NCI-H1417 treated with DMSO at 0.1 percent for 48 hours (cell line): ENCODE data around the gene CFAP206.

Source experiments
- DNase-seq: peaks from one replicate; lab custom pipeline; 2025; lab: John Stamatoyannopoulos, UW

The CFAP206 gene, protein sequence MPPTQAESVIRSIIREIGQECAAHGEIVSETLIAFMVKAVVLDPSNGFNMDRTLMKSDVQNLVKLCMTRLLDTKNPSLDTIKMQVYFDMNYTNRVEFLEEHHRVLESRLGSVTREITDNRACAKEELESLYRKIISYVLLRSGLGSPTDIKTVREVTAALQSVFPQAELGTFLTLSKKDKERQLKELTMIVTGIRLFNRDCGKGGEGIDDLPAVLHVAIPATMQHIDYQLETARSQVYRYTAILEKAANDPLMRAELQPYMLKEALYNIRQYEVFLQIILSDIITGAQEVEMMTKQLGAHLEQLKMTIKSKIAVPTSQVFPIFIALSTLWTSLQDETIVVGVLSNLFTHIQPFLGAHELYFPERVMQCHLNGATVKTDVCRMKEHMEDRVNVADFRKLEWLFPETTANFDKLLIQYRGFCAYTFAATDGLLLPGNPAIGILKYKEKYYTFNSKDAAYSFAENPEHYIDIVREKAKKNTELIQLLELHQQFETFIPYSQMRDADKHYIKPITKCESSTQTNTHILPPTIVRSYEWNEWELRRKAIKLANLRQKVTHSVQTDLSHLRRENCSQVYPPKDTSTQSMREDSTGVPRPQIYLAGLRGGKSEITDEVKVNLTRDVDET

DNA sequence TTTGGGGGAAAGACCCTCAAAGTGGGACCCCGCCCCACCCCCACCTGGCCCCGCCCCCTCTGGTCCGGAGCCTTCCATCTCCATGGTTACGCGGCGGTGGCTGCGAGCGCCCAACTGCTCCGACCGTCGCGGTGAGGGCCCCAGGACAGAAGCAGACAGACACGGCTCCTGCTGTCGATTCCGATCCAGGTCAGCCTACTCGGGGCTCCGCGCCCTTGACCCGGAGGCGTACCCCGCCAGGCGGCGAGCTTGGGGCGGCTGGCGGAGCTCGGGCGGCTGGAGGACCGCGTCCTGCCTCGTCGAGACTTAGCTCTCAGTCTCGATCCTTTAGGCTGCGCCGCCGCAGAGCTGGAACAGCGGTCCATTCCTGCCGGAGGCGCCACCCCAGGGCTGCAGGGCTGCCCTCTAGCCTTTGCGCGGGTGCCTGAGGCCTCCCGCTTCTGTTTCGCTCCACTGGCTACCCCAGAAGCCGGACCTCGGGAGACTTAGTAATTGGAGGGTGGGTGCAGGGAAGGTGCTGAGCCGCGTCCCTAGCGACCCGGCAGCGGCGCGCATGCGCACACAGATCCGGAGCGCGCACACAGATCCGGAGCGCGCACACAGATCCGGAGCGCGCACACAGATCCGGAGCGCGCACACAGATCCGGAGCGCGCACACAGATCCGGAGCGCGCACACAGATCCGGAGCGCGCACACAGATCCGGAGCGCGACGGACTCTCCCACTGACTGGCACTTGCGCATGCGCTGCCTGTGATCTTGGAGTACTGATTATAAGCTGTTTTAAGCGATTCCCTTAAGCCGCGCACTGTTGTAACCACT lies at the start of gene CFAP206:
CFAP206 (plus strand) TSS at position 72 of the 820 bp plus-strand sequence. CDS start 1,868 bp downstream, outside the sequence.
- DNase-seq, result peak; percentile 52

DNA sequence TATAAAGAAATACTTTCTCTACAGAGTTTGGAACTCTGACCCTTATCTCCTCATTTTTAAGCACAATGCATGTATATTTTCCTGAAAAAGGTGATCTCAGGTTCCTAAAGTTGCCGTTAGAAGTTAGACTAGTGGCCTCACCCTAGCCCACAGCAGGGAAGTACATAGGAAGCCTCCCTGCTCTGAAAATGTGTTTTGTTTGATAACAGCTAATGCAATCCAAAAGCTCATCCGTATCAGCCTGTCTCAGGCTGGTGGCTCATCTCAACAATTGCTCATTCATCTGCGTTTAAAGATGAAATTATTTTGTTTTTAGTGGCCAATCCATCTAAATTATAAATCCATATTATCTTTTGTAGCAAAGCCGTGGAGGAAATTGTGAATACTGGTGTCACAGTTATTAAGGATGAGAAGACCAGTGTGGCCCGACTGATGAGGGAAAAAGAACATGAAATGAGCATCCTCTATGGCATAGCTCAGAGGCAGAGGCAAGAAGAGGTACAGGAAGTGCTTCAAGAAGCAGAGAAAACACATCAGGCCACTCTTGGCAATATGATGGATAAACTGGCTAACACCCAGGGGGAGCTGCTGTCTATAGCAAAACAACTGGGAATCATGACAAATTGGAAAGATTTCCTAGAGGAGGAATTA lies 43.0 kb upstream of the CFAP206 start:
- no peak for DNase-seq

DNA sequence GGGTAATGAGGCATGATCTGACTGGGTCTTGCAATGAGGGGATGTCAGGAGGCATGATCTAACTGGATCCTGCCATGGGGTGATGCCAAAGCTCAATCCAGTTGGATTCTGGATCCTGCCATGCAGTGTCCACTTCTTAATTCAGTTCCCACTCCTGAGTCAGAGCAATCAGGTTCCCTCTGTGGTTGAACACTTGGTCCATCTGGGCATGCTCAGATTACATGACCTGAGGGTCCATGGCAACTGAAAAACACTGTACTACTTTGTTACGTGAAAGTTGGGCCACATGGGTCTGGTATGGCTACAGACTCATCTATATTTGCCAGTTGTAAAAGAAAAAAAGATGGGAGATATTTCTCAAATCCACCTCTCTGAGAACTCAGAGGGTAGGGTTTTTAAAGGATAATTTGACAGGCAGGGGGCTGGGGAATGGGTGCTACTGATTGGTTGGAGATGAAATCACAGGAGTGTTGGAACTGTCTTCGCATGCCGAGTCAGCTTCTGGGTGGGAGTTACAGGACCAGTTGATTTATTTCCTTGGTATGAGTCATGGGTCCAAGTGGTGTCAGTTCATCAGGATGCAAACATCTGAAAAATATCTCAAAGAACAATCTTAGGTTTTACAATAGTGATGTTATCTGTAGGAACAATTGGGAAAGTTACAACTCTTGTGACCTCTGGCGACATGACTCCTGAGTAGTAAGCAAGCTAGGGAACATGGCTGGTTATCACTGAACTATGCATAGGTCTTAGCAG lies 41.5 kb upstream of the CFAP206 start:
- no peak for DNase-seq

DNA sequence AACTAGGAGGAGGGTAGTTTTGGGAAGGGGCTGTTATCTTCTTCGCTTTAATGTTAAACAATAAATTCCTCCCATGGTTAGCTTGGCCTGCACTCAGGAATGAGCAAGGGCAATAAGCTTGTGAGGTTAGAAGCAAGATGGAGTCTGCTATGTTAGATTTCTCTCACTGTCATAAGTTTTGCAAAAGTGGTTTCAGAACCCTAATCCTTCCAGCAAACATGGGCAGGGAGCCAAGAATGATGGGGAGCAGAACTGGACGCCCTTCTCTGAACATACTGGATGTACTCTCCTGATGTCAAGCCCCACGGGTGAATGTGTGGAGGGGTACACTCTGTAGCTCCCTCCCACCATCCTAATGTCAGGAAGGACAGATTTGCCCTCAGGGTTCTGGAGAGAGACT lies 40.9 kb upstream of the CFAP206 start:
- DNase-seq, result no peak

DNA sequence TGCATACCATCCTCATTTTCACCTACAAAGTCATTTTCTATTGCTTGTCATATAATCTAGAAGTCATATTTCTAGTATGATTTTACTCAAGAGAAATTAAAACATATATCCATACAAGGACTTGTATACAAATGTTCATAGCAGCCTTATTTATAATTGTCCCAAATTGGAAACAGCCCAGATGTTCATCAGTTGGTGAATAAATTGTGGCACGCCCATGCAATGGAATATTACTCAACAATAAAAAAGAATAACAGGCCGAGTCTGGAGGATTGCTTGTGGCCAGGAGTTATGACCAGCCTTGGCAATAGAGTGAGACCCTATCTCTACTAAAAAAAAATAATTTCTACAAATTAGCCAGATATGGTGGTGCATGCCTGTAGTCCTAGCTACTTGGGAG lies 34.4 kb upstream of the CFAP206 start:
- no peak for DNase-seq

DNA sequence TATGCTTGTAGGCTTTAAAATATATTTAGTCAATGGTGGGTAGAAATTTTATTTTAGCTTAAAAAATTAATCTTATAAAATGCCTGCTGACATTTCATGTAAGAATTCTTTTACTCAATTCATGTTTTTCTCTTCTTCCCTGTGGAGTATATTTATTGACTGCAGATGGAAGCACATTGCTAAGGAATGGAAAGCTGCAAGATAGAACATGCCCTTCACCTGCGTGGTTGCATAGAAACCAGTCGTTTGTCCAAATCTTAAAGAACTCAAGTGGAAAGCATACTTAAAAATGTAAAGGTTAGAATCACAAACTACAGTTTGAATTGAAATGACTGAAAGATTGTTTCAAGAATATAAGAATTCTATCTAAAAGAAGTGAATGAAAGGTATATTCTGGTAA lies 32.5 kb upstream of the CFAP206 start:
- DNase-seq, result no peak

DNA sequence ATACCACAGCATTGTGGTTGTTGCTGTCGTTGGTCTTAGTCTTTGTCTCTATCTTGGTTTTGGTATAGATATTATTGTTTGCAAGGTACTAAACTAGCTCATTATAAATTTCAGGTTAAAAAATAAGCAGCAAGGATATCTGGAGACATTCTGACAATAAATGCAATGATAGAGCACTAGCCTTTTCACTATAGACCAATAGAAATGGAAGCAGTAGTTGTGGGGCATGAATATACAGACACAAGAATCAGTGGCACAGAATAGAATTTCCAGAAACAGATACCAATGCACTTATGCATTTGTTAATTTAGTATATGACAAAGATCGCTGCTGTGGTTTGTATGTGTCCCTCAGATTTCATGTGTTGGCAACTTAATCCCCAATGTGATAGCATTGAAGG lies 31.1 kb upstream of the CFAP206 start:
- no peak for DNase-seq

DNA sequence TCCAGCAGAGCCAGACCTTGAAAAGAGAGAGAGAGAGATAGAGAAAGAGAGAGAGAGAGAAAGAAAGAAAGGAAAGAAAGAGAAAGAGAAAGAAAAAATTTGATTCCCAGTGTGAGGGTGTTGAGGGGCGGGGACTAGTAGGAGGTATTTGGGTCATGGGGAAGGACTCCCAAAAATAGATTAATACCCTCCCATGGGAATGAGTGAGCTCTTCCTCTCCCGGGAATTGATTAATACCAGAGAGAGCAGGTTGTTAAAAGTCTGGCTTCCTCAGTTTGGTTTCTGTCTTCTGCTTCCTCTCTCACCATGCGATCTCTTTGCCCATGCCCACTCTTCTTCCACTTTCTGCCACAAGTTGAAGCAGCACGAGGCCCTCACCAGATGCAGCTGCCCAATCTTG lies 28.8 kb upstream of the CFAP206 start:
- no peak for DNase-seq

DNA sequence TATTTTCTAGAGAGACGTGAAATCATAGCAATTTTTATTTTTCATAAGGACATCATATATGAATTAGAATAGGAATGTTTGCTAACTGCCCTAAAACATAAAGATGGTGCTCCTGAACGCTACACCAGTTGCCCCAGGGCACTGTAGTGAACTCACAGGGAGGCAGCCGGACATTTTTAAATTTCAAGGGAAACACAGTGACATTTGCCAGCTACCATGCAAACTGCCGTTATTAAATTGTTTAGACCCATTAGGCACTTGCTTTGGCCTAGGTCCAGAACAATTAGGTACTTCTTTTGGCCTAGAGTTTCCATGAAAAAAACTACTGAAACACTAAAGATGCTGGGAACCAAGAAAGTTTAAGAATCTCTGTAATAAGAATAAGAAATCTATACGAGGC lies 24.9 kb upstream of the CFAP206 start:
- no peak for DNase-seq

DNA sequence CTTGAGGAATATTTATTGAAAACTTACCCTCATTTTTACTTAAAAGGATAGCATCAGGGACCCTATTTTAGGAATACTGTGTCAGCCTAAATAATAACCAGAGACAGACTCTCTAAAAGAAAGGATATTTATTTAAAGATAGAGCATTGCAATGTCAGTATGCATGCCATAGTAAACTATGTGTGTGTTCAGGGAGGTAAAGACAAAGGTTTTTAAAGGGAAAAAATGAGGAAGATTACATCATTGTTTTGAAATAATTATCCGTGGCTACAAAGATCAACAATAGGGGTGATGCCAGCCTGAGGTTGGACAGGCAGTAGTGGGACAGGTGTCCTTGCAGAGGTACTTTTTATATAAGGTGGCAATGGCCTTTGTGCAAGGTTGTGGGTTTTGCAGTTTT lies 23.7 kb upstream of the CFAP206 start:
- no peak for DNase-seq

DNA sequence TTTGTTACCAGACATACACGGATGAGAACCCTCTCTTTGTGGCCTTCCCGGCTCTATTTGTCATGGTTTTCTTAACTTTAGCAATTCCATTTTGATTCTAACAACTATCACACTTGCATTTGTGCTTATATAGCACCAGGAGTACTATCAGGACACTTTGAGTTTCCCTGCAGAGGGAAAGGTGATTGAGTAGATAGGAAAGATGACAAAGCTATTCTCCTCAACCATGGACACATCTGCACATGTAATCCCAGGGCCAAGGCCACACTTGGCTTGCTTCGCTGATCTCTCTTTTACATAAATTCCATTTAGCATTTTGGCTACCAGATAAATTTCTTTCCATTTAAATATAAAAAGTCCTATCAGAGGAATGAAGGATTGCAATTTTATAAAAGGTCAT lies 23.3 kb upstream of the CFAP206 start:
- no peak for DNase-seq

DNA sequence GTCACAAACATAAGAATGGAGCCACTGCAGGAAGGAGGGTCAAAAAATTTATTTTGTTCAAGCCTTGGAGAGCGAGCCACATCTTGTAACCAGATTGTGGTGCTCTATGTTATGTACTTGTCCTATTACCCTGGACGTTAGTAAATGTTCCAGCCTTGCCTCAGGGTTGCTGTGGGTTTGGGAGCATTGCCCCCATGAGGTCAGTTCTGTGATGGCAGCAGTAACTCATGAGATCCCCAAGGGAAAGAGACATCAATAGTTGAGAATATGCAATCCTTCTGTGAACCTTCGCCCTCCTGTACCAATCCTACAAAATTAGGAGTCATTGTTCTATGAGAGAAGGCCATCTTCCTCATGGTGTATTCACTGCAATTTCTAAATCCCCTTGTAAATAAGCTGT lies 16.4 kb upstream of the CFAP206 start:
- DNase-seq, result no peak

DNA sequence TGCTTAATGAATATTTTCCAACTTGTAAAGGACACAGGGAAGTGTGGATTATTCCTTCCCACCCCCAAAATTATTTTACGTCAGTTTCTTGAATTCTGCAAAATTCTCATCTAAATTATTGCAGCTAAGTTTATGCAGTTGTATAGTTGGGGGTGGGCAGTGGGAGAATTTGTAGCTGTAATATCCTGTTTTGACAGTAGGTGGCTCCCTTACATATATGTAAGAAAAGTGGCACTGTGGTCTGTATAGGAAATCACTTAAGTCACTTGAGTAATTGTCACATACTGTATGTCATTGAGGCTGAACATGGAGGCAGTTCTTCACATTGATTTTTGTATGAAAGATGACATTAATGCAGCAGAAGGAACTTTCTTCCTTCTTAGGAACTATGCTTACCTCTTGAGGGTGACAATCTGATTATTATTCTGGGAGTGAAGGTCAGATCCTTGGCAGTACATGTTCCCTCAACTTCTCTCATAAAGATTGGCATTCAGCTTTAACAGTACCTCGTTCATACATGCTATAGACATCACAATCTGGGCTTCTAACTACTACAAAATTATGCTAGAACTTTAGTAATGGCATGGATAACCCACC lies 14.6 kb upstream of the CFAP206 start:
- no peak for DNase-seq

DNA sequence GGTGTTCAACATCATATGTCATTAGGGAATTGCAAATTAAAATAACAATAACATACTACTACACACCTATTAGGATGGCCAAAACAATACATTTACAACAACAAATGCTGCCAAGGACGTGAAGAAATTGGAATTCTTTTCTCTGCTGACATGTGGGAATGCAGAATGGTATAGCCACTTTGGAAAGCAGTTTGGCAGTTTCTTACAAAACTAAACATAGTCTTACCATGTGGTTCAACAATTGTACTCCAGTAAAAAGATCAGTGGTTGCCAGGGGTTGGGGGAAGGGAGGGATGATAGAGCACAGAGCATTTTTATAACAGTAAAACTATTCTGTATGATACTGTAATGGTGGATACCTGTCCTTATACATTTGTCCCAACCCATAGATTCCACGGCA lies 12.3 kb upstream of the CFAP206 start:
- DNase-seq, result no peak

DNA sequence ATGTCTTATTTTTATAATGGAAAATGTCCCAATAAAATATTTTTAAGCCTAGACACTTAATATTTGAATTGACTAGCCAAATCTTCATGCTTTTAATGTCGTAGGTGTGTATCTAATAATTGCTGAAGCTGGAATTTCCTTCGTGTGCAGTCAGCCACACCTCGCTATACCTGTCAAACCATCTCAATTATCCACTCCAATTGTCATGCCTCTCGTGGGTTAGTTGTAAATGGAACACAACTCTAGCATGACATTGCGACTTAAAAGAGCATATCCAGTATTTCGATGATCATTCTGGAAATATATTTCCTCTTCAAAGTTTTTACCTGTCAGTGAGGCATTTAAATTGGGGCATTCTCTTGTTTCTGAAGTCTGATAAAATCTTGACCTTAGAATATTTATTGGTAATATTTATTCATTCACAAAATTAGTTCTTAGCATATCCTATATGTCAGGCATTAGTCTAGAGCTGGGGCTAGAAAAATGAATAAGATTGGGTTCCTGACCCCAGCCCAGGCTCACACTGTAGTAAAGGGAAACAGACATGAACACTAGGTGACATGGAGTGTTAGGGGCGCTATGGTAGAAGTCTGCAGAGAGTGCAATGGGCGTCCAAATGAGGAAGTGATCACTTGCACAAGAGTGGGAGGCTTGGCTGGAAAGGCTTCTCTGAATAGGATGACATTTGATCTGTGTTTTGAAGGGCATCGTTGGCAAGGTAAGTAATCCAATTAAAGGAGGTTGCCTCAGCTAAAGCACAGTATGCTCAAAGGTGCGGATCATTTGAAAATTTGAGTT lies 11.0 kb upstream of the CFAP206 start:
- no peak for DNase-seq

DNA sequence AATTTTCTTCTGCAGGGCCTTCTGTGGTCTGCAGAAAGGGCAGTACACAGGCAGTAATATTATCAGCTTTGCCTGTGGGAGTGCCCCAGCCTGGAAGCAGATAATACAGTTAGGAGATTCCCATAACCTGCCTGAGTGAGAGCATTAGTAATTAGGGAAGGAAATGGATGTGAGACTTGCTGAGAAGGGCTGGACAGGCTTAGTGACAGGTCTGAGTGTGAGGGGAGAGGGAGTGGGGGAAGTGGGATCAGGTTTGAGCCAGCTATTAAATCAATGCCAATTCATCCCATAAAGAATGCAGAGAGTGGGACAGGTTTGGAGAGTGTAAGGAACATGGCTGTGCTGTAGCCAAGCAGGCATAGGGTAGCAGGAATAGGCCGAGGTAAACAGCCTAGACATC lies 10.1 kb upstream of the CFAP206 start:
- no peak for DNase-seq

DNA sequence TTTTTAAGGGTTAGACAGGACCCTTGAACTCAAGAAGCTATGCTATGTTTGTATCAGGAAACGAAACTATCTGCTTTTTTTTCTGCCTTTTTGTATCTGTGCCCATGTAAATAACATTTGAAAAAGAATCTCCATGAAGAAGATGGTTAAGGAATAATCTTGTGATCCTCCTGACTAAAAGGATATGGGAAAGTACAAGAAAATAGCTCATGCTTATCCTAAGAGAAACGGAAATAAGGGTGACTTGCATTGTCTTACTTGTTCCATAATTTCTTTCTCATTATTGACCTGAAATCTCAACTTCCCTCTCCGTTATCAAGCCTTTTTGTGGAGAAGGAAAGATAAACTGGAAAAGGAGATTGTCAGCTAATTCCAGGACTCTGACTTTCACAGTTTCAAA lies 5.9 kb upstream of the CFAP206 start:
- DNase-seq, result no peak

DNA sequence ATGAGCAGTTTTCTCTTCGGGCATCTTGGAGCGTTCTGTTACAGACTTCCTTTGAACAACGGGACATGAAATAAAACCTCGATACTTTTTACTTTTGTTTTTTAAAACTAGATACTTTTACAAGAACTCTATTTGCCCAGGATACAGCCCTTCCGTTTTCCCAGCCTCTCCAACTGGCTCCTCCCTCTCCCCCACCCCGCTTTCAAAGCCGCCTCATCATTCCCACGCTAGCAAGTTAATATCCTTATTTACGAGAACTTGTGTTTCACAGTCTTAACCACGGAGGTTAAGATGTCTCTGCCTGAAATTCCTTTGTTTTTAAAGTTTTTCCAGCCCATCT lies 241 bp upstream of the CFAP206 start:
- peak; percentile 52 for DNase-seq

DNA sequence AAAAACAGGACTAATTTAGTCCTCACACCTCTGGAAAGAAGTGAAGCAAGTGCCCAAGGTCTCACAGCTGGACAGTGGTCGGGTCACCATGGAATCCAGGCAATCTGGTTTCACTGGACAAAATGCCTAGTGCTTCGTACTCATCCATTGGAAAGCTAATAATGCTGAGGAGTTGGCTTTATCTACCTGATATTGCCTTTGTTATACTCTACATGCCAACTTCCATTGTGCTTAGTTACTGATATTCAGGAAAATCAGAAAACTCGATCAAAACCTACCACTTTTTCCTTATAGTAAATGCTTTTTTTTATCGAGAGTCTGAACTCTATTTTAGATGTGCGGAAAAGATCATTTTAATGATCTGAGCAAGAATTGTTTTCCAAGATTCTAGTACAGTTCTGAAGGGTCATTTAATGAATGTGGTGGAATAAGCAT lies 966 bp downstream of the CFAP206 start:
- no peak for DNase-seq

DNA sequence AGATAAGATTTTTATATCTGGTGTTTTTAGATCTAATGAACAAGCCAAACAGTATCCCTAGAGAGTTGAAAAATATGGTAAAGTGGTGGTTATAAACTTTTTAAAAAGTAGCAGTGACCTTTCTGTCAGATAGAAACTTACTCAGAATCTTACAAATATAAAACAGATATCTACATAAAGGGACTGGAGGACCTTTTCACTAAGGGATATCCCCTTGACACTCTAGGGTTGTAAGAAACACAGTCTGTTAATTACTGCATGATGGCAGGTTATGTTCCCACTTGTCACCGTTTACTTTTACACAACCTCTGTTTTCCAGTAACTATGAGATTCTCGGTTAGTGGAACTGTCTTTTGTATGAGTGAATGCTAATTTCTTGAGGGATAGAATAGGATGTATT lies 11.5 kb downstream of the CFAP206 start:
- DNase-seq, result no peak

DNA sequence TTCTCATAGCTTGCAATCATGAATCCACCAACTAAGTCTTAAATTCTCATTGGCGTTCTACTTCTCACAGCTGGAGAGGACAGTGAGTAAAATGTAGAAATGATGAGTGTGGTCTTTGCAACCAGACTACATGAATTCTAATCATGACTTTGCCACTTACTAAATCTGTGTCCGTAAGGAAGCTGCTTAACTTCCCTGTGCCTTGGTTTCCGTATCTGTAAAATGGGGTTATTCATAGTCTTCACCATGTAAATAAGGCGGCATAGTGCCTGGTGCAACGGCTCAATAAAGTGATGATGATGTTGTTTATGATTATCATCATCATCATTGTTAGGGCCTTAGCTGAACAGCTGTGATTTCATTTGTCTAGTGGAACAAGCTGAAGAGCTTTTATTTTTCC lies 12.6 kb downstream of the CFAP206 start:
- DNase-seq, result no peak
